Body of pancreas (tissue), 4 donors: ENCODE data around the gene ECT2L. TPM values are rescaled to one million over a fixed set of nuclear protein-coding genes. Genes with fewer than 3 reads are reported as not detected.

Source experiments
- ATAC-seq: fragments of 150-250 bp; one replicate; pipeline ENCODE4 v1.9.1; 2016
- DNase-seq, 4 donors: peaks; one replicate each; pipeline ENCODE4 v3.0.0-alpha.2; 2019
- H3K27ac ChIP-seq, 4 donors: fragments of 200-600 bp; sonication (generic); 1 replicate in 3 of 4; 2 replicates in 1 of 4; pipeline versions ENCODE4 v1.5.1 to v1.6.1; 2016 to 2019; ENCODE audit warnings: mild to moderate bottlenecking in 1 of 4, mixed read lengths in 1 of 4, moderate library complexity in 1 of 4
- H3K27me3 ChIP-seq, 2 donors: fragments of 200-600 bp; sonication (generic); one replicate each; pipeline ENCODE4 v1.6.0; 2016; ENCODE audit warnings: mild to moderate bottlenecking in 1 of 2
- H3K36me3 ChIP-seq, 2 donors: fragments of 200-600 bp; sonication (generic); replicated peaks in 1 of 2; 2 replicates each; pipeline ENCODE4 v1.5.1; 2016; ENCODE audit warnings: low read depth in 2 of 2; ENCODE audit not compliant: insufficient read depth in 1 of 2
- H3K4me1 ChIP-seq: fragments of 200-600 bp; sonication (generic); one replicate; pipeline ENCODE4 v1.6.0; 2016
- H3K4me3 ChIP-seq, 2 donors: fragments of 200-600 bp; sonication (generic); 1 replicate in 1 of 2; 2 replicates in 1 of 2; pipeline ENCODE4 v1.5.1; 2016 to 2019
- H3K9me3 ChIP-seq, 3 donors: fragments of 200-600 bp; sonication (generic); 1 replicate in 2 of 3; 2 replicates in 1 of 3; pipeline ENCODE4 v1.5.1; 2016
- CTCF ChIP-seq, 7 experiments: fragments of 450-650 bp in 4 of 7; fragments of 200-600 bp in 3 of 7; sonication (generic) in 3 of 7; IDR thresholded peaks; one replicate each; pipeline ENCODE4 v1.5.1; 2016 to 2019; ENCODE audit warnings: antibody characterized with exemption in 7 of 7
- POLR2A ChIP-seq, 3 donors: fragments of 450-650 bp; IDR thresholded peaks; one replicate each; pipeline ENCODE4 v1.6.1; 2016; ENCODE audit warnings: antibody characterized with exemption in 3 of 3, mild to moderate bottlenecking in 2 of 3
- WGBS, 2 donors: methylation state at CpG; one replicate each; pipeline ENCODE4 v1.1.5; 2017; 5-methylcytosine and 5-hydroxymethylcytosine counted together
- intact Hi-C: fragments of 100-400 bp; cut with DNase I; formaldehyde crosslinking; loops from one replicate; pipeline ENCODE4 v1.15.1; 2023
- total RNA-seq, 2 donors: library from RNA; depleted of rRNA; stranded (reverse); fragments of >200 nt; gene quantifications; one replicate each; pipeline ENCODE4 v1.1.0, GENCODE V29; 2016

The ECT2L gene
- total RNA-seq, 2 donors from 2014 or later, result not detected

GRCh38 chr6:138815797-138816528 is 20.1 kb downstream of the ECT2L start:
- Histone ChIP-seq H3K36me3 (no peaks in the 10 kb centered on the region), H3K27me3 (no peaks in the 10 kb centered on the region), H3K4me3 (no peak overlapping the region), H3K27ac (no peak overlapping the region), H3K9me3 (no peaks in the 10 kb centered on the region), H3K4me1 (peaks cover 12% of the 10 kb centered on the region)
- peak in 1 of 4 donors; percentile 40 for DNase-seq
- TF ChIP-seq CTCF (IDR thresholded peaks at IDR 0.05) (peak; percentile 48 to 79 (median 77)), POLR2A (IDR thresholded peaks at IDR 0.05) (no peak)
- 13 to 24% methylated on average over 4 of the region's 4 CpGs for WGBS, 2 donors
- intact Hi-C loops, result loop anchor here (5.0 to 10.0 kb wide), 2 partner anchors 169 to 546 kb away; partner anchors contain the start of gene REPS1
- peak; percentile 62 for ATAC-seq

- peaks cover 12% of the 10 kb centered on the region for H3K4me1 ChIP-seq
- DNase-seq (peak; percentile 67 to 84 (median 82)), ATAC-seq (peak; percentile 93)
- 4 to 12% methylated on average over 4 of the region's 4 CpGs for whole genome bisulfite sequencing, 2 donors
- TF ChIP-seq CTCF (IDR thresholded peaks at IDR 0.05) (no peak), POLR2A (IDR thresholded peaks at IDR 0.05) (no peak)
- intact Hi-C loops, result loop anchor here (5.0 to 10.0 kb wide), 2 partner anchors 167 to 545 kb away; partner anchors contain the start of gene REPS1
- no peaks in the 10 kb centered on the region for H3K36me3 ChIP-seq
- H3K27ac ChIP-seq, result peak overlapping the region in 3 of 4 donors; percentile 28 to 68 (median 53)
- H3K27me3 ChIP-seq, result no peaks in the 10 kb centered on the region
- no peak overlapping the region for H3K4me3 ChIP-seq
- H3K9me3 ChIP-seq, result no peaks in the 10 kb centered on the region
These were observed 21.9 kb downstream of the ECT2L start for GRCh38 chr6:138817799-138818198.

- Histone ChIP-seq H3K9me3 (no peaks in the 10 kb centered on the region), H3K36me3 (no peaks in the 10 kb centered on the region), H3K27ac (peak overlapping the region in 3 of 4 donors; percentile 28 to 68 (median 53)), H3K4me1 (peaks cover 12% of the 10 kb centered on the region), H3K27me3 (no peaks in the 10 kb centered on the region), H3K4me3 (no peak overlapping the region)
- DNase-seq (peak in 1 of 4 donors; percentile 16), ATAC-seq (no peak)
- no peak for TF ChIP-seq POLR2A (IDR thresholded peaks at IDR 0.05)
- TF ChIP-seq CTCF (IDR thresholded peaks at IDR 0.05), result no peak
- intact Hi-C loops, result loop anchor here (5.0 to 10.0 kb wide), 2 partner anchors 166 to 544 kb away; partner anchors contain the start of gene REPS1
- WGBS, 2 donors, result 53 to 63% methylated on average over 10 of the region's 10 CpGs
These were observed 22.8 kb downstream of the ECT2L start for GRCh38 chr6:138818496-138819194.

- H3K27ac ChIP-seq, result no peak overlapping the region
- WGBS, 2 donors, result 90 to 96% methylated on average over 4 of the region's 4 CpGs
- intact Hi-C loops, result no loop called here
These were observed 25.6 kb downstream of the ECT2L start for GRCh38 chr6:138821519-138821918.

More at GRCh38 chr6:138821519-138821918, 25.6 kb downstream of the ECT2L start:
- TF ChIP-seq POLR2A (IDR thresholded peaks at IDR 0.05) (no peak), CTCF (IDR thresholded peaks at IDR 0.05) (no peak)
- Histone ChIP-seq H3K27me3 (no peaks in the 10 kb centered on the region), H3K36me3 (no peaks in the 10 kb centered on the region), H3K4me3 (no peak overlapping the region), H3K9me3 (no peaks in the 10 kb centered on the region), H3K4me1 (peaks cover 12% of the 10 kb centered on the region)
- DNase-seq, result no peak
- no peak for ATAC-seq
